Brain microvascular endothelial cell (primary cell): ENCODE data around the gene ZNRF2.
"Not testable (repeated sequence)": the region's sequence is repeated elsewhere in the genome, so short reads cannot be mapped to it uniquely, and the experiment has no call there.

Source experiments
- DNase-seq: peaks from one replicate; pipeline ENCODE4 v3.0.0-alpha.2; 2020
- H3K27ac ChIP-seq: fragments of 250-450 bp; sonication (Bioruptor Pico); 2 replicates; pipeline ENCODE4 v1.5.1; 2020; ENCODE audit warnings: mild to moderate bottlenecking, moderate library complexity
- H3K27me3 ChIP-seq: fragments of 250-450 bp; sonication (Bioruptor Pico); replicated peaks from 2 replicates; pipeline ENCODE4 v1.5.1; 2020; ENCODE audit warnings: mild to moderate bottlenecking
- H3K36me3 ChIP-seq: fragments of 250-450 bp; sonication (Bioruptor Pico); replicated peaks from 2 replicates; pipeline ENCODE4 v1.5.1; 2020; ENCODE audit warnings: mild to moderate bottlenecking
- H3K4me3 ChIP-seq: 2 replicates; pipeline ENCODE4 v1.5.1; 2011; ENCODE audit warnings: low read depth, mild to moderate bottlenecking, control low read depth, low read length, moderate library complexity
- CTCF ChIP-seq: IDR thresholded peaks from 2 replicates; pipeline ENCODE4 v1.5.1; 2011; ENCODE audit warnings: low read depth, mild to moderate bottlenecking, moderate library complexity, low read length, control low read depth, inconsistent platforms; ENCODE audit errors: missing control alignments
- in situ Hi-C: cut with HindIII; loops from 2 replicates; pipeline ENCODE4 v1.10.0; 2017; ENCODE audit warnings: low sequenced_read_pairs, low pct_ligation_motif_present

ZNRF2 gene

GRCh38 chr7:30379131-30379530 lies 94.7 kb downstream of the ZNRF2 start:
- Histone ChIP-seq H3K27ac (no peak overlapping the region), H3K36me3 (no peaks in the 10 kb centered on the region), H3K27me3 (no peaks in the 10 kb centered on the region), H3K4me3 (no peak overlapping the region)
- TF ChIP-seq CTCF = no peak
- DNase-seq = no peak
- in situ Hi-C loops = no loop called here

GRCh38 chr7:30379741-30380140 lies 95.3 kb downstream of the ZNRF2 start:
- Histone ChIP-seq H3K27ac (no peak overlapping the region), H3K27me3 (no peaks in the 10 kb centered on the region), H3K4me3 (no peak overlapping the region), H3K36me3 (no peaks in the 10 kb centered on the region)
- TF ChIP-seq CTCF = no peak
- in situ Hi-C loops = no loop called here
- no peak for DNase-seq

- Histone ChIP-seq H3K4me3 (no peak overlapping the region), H3K27me3 (no peaks in the 10 kb centered on the region), H3K36me3 (no peaks in the 10 kb centered on the region), H3K27ac (no peak overlapping the region)
- in situ Hi-C loops = no loop called here
- TF ChIP-seq CTCF = no peak
- DNase-seq = no peak
These were observed 95.9 kb downstream of the ZNRF2 start for GRCh38 chr7:30380294-30380693.

GRCh38 chr7:30380824-30381223 lies 96.4 kb downstream of the ZNRF2 start:
- H3K4me3 ChIP-seq, H3K27ac ChIP-seq, in situ Hi-C loops, DNase-seq, H3K27me3 ChIP-seq, H3K36me3 ChIP-seq: not testable (repeated sequence)

GRCh38 chr7:30382607-30383006 lies 98.2 kb downstream of the ZNRF2 start:
- H3K4me3 ChIP-seq = no peak overlapping the region
- no peak overlapping the region for H3K27ac ChIP-seq
- no peak for TF ChIP-seq CTCF
- in situ Hi-C loops = no loop called here
- no peaks in the 10 kb centered on the region for H3K36me3 ChIP-seq
- DNase-seq = no peak
- no peaks in the 10 kb centered on the region for H3K27me3 ChIP-seq

GRCh38 chr7:30389791-30390190 lies 105.4 kb downstream of the ZNRF2 start:
- Histone ChIP-seq H3K27ac (no peak overlapping the region), H3K36me3 (no peaks in the 10 kb centered on the region), H3K4me3 (no peak overlapping the region), H3K27me3 (no peaks in the 10 kb centered on the region)
- no peak for DNase-seq
- TF ChIP-seq CTCF = no peak
- in situ Hi-C loops = no loop called here
